GM19467 (cell line): ENCODE data around the gene KCNK15.

ENCODE experiments used
- ATAC-seq: cut with Tn5 transposase; IDR thresholded peaks from one replicate; pipeline ENCODE4 v1.9.1; 2021; ENCODE audit warnings: mild to moderate bottlenecking, moderate library complexity; ENCODE audit not compliant: unreplicated experiment

Gene KCNK15

GRCh38 chr20:44735816-44736169 lies 9.9 kb upstream of the KCNK15 start:
- ATAC-seq = no peak

- ATAC-seq = no peak
Measured at GRCh38 chr20:44736170-44737021, 9.3 kb upstream of the KCNK15 start.

- ATAC-seq = no peak
Measured at GRCh38 chr20:44737116-44737515, 8.5 kb upstream of the KCNK15 start.

- no peak for ATAC-seq
Measured at GRCh38 chr20:44738813-44739477, 6.7 kb upstream of the KCNK15 start.

- ATAC-seq = no peak
Measured at GRCh38 chr20:44739942-44740341, 5.7 kb upstream of the KCNK15 start.

- no peak for ATAC-seq
Measured at GRCh38 chr20:44742304-44743079, 3.2 kb upstream of the KCNK15 start.

- ATAC-seq = no peak
Measured at GRCh38 chr20:44743080-44743701, 2.5 kb upstream of the KCNK15 start.

GRCh38 chr20:44743916-44744655 lies 1.6 kb upstream of the KCNK15 start:
- no peak for ATAC-seq

GRCh38 chr20:44745122-44745597 lies 505 bp upstream of the KCNK15 start:
- ATAC-seq = no peak

GRCh38 chr20:44746367-44747165 lies 901 bp downstream of the KCNK15 start:
- ATAC-seq = no peak

- no peak for ATAC-seq
Measured at GRCh38 chr20:44747166-44748004, 1.7 kb downstream of the KCNK15 start.

- ATAC-seq = no peak
Measured at GRCh38 chr20:44748005-44748370, 2.3 kb downstream of the KCNK15 start.

GRCh38 chr20:44750081-44750805 lies 4.6 kb downstream of the KCNK15 start:
- ATAC-seq = no peak

GRCh38 chr20:44752099-44752931 lies 6.7 kb downstream of the KCNK15 start:
- ATAC-seq = no peak

- no peak for ATAC-seq
Measured at GRCh38 chr20:44754554-44754953, 8.9 kb downstream of the KCNK15 start.

GRCh38 chr20:44756011-44756688 lies 10.5 kb downstream of the KCNK15 start:
- no peak for ATAC-seq

- no peak for ATAC-seq
Measured at GRCh38 chr20:44756956-44757355, 11.3 kb downstream of the KCNK15 start.
